ENCODE data around the gene RASA1. TPM values are rescaled to one million over a fixed set of nuclear protein-coding genes. Genes with fewer than 3 reads are reported as not detected.

Gene RASA1
- total and polyA plus RNA-seq, 12 donors: 8.7 to 32.7 (median 24.4) TPM

GRCh38 chr5:87403409-87403808 is 135.7 kb downstream of the RASA1 start:
- intact Hi-C loops (cut with DNase I): loop anchor here in 1 of 2 donors (10.0 kb wide), 1 partner anchor 139 kb away; the partner anchor contains the start of gene RASA1
- Histone ChIP-seq H3K27me3 (no peaks in the 10 kb centered on the region), H3K36me3 (replicated peaks in 1 of 2) (peaks cover 0 to 66% of the 10 kb centered on the region in 2 donors), H3K27ac (no peak overlapping the region), H3K4me3 (no peak overlapping the region), H3K9me3 (replicated peaks in 1 of 3) (no peaks in the 10 kb centered on the region), H3K4me1 (replicated peaks in 1 of 2) (peaks cover 0 to 15% of the 10 kb centered on the region in 2 donors)
- 92 to 97% (median 93%) methylated on average over 3 of the region's 3 CpGs for WGBS, 4 donors
- DNase-seq: no peak
- TF ChIP-seq POLR2A (IDR thresholded peaks at IDR 0.05) (no peak), CTCF (IDR thresholded peaks at IDR 0.05) (no peak)

GRCh38 chr5:87403899-87404298 is 136.2 kb downstream of the RASA1 start:
- Histone ChIP-seq H3K9me3 (replicated peaks in 1 of 3) (no peaks in the 10 kb centered on the region), H3K36me3 (replicated peaks in 1 of 2) (peaks cover 0 to 67% of the 10 kb centered on the region in 2 donors), H3K4me3 (no peak overlapping the region), H3K27me3 (no peaks in the 10 kb centered on the region), H3K4me1 (replicated peaks in 1 of 2) (peaks cover 0 to 14% of the 10 kb centered on the region in 2 donors), H3K27ac (no peak overlapping the region)
- TF ChIP-seq POLR2A (IDR thresholded peaks at IDR 0.05) (no peak), CTCF (IDR thresholded peaks at IDR 0.05) (no peak)
- 88 to 91% (median 89%) methylated on average over 3 of the region's 3 CpGs for WGBS, 4 donors
- intact Hi-C loops (cut with DNase I): loop anchor here in 1 of 2 donors (10.0 kb wide), 1 partner anchor 139 kb away; the partner anchor contains the start of gene RASA1
- DNase-seq: no peak

- H3K4me1 ChIP-seq (replicated peaks in 1 of 2): peaks cover 0 to 9% of the 10 kb centered on the region in 2 donors
- H3K27ac ChIP-seq: no peak overlapping the region
- H3K9me3 ChIP-seq (replicated peaks in 1 of 3): no peaks in the 10 kb centered on the region
- intact Hi-C loops (cut with DNase I): loop anchor here in 1 of 2 donors (10.0 kb wide), 1 partner anchor 140 kb away; the partner anchor contains the start of gene RASA1
- WGBS, 4 donors: 84 to 91% (median 90%) methylated on average over 2 of the region's 2 CpGs
- no peaks in the 10 kb centered on the region for H3K27me3 ChIP-seq
- H3K36me3 ChIP-seq (replicated peaks in 1 of 2): peaks cover 0 to 68% of the 10 kb centered on the region in 2 donors
- TF ChIP-seq CTCF (IDR thresholded peaks at IDR 0.05): no peak
- TF ChIP-seq POLR2A (IDR thresholded peaks at IDR 0.05): no peak
- DNase-seq: no peak
- H3K4me3 ChIP-seq: no peak overlapping the region
These were observed 136.7 kb downstream of the RASA1 start for GRCh38 chr5:87404359-87404758.

- WGBS, 4 donors: 89 to 97% (median 91%) methylated on average over 2 of the region's 2 CpGs
- intact Hi-C loops (cut with DNase I): loop anchor here in 1 of 2 donors (10.0 kb wide), 1 partner anchor 141 kb away; the partner anchor contains the start of gene RASA1
These were observed 137.9 kb downstream of the RASA1 start for GRCh38 chr5:87405472-87406155.

More at GRCh38 chr5:87405472-87406155, 137.9 kb downstream of the RASA1 start:
- TF ChIP-seq CTCF (IDR thresholded peaks at IDR 0.05) (no peak), POLR2A (IDR thresholded peaks at IDR 0.05) (no peak)
- Histone ChIP-seq H3K9me3 (replicated peaks in 1 of 3) (no peaks in the 10 kb centered on the region), H3K27me3 (no peaks in the 10 kb centered on the region), H3K4me3 (no peak overlapping the region), H3K4me1 (replicated peaks in 1 of 2) (peaks cover 0 to 2% of the 10 kb centered on the region in 2 donors), H3K36me3 (replicated peaks in 1 of 2) (peaks cover 0 to 70% of the 10 kb centered on the region in 2 donors), H3K27ac (no peak overlapping the region)
- no peak for DNase-seq
